ENCODE measurements around the gene WIZ. TPM values are rescaled to one million over a fixed set of nuclear protein-coding genes. Genes with fewer than 3 reads are reported as not detected.

The WIZ gene
- total and polyA plus RNA-seq, 2 of the 8 experiments (the other 6 are each of a cell fraction or from before 2014, with no cell fraction given), result 12.5 to 33.2 TPM

GRCh38 chr19:15498910-15499309, 49.2 kb upstream of the WIZ start:
- Histone ChIP-seq H3K23ac (ENCODE audit: insufficient read length) (no peak overlapping the region), H3K79me2 (ENCODE audit: control insufficient read depth in 1 of 2, insufficient read depth in 2 of 2, low read length in 2 of 2) (no peaks in the 10 kb centered on the region), H2AK5ac (ENCODE audit: low read depth, low read length) (no peak overlapping the region), H3K23me2 (ENCODE audit: low read depth, low read length) (peaks cover 2% of the 10 kb centered on the region; the same call in 1 of the 2 replicates), H3K18ac (ENCODE audit: extremely low read depth, low read length) (no peak overlapping the region), H2BK20ac (ENCODE audit: low read length) (no peak overlapping the region), H3K27me3 (replicated peaks in 1 of 4; ENCODE audit: control insufficient read depth in 3 of 4, extremely low read depth in 1 of 4, insufficient read depth in 3 of 4, low read length in 3 of 4) (no peaks in the 10 kb centered on the region), H3K9me3 (ENCODE audit: insufficient read depth in 2 of 2, low read depth in 1 of 2, low read length in 1 of 2) (peaks cover 28 to 54% of the 10 kb centered on the region in 2 experiments), H3K9ac (replicated peaks in 1 of 4; ENCODE audit: extremely low read depth in 1 of 4, low read depth in 3 of 4, low read length in 3 of 4) (no peak overlapping the region), H3K79me1 (ENCODE audit: low read depth, low read length) (no peaks in the 10 kb centered on the region), H4K5ac (ENCODE audit: insufficient read length, low read depth, low read length) (no peak overlapping the region), H3K4me2 (ENCODE audit: insufficient read depth in 1 of 2, low read depth in 2 of 2, low read length in 2 of 2) (no peak overlapping the region), H3K56ac (replicated peaks; ENCODE audit: insufficient read length, low read depth, low read length) (no peak overlapping the region), H4K20me1 (replicated peaks in 1 of 2; ENCODE audit: control insufficient read depth in 1 of 2, insufficient read depth in 2 of 2, low read length in 2 of 2) (no peaks in the 10 kb centered on the region), H2BK120ac (replicated peaks; ENCODE audit: low read depth, low read length) (no peak overlapping the region), H2BK12ac (ENCODE audit: low read depth, low read length) (no peak overlapping the region), H3K36me3 (ENCODE audit: control insufficient read depth in 2 of 4, insufficient read depth in 4 of 4, low read length in 3 of 4) (no peaks in the 10 kb centered on the region; a peak in 1 of 8 replicates), H3K4me3 (ENCODE audit: extremely low read depth in 1 of 4, insufficient read depth in 2 of 4, low read depth in 3 of 4, low read length in 4 of 4) (no peak overlapping the region), H4K8ac (ENCODE audit: extremely low read depth, insufficient read depth, low read length) (no peak overlapping the region), H3K4ac (replicated peaks; ENCODE audit: insufficient read length, low read depth, low read length) (no peak overlapping the region), H2BK15ac (ENCODE audit: low read length) (no peak overlapping the region), H3K14ac (ENCODE audit: insufficient read length) (no peak overlapping the region), H3K27ac (ENCODE audit: low read depth, low read length) (no peak overlapping the region), H4K91ac (replicated peaks; ENCODE audit: insufficient read length, low read length) (no peak overlapping the region), H3K4me1 (replicated peaks in 1 of 4; ENCODE audit: control insufficient read depth in 3 of 4, insufficient read depth in 4 of 4, low read length in 3 of 4) (no peaks in the 10 kb centered on the region), H2AFZ (ENCODE audit: low read length) (no peak overlapping the region), H2BK5ac (ENCODE audit: low read depth, low read length) (no peak overlapping the region)
- CTCF ChIA-PET (ENCODE audit: partially characterized antibody), result no interaction called here
- FAIRE-seq, result no peak
- WGBS, 2 experiments (ENCODE audit: extremely low coverage in 1 of 2, insufficient coverage in 1 of 2, insufficient read length in 1 of 2, insufficient replicate concordance in 2 of 2, low coverage in 1 of 2, low lambda C conversion rate in 2 of 2, missing lambda C conversion rate in 1 of 2), result 72% methylated on average over 5 of the region's 6 CpGs; no CpG with 5 or more reads in 1 of the 2 experiments
- POLR2A ChIA-PET (ENCODE audit: partially characterized antibody), result no interaction called here
- DNase-seq (ENCODE audit: low read depth in 1 of 2, low spot score in 2 of 2), result no peak
- TF ChIP-seq NRF1 (IDR thresholded peaks at IDR 0.05; ENCODE audit: low read depth, low read length) (no peak), CBX8 (IDR thresholded peaks at IDR 0.05; ENCODE audit: borderline replicate concordance, low read depth, low read length) (no peak), SIRT6 (IDR thresholded peaks at IDR 0.05; ENCODE audit: low read length) (no peak), EZH2 (IDR thresholded peaks at IDR 0.05; ENCODE audit: low read depth, low read length, severe bottlenecking) (no peak), KDM1A (IDR thresholded peaks at IDR 0.05; ENCODE audit: borderline replicate concordance, low read length) (no peak), ZNF274 (IDR thresholded peaks at IDR 0.05; ENCODE audit: borderline replicate concordance, extremely low read depth, low read length) (no peak), TEAD4 (IDR thresholded peaks at IDR 0.05; ENCODE audit: low read depth, low read length) (no peak), SP4 (IDR thresholded peaks at IDR 0.05; ENCODE audit: low read length) (no peak), POLR2A (IDR thresholded peaks at IDR 0.05; ENCODE audit: control extremely low read depth in 1 of 2, low read depth in 2 of 2, low read length in 2 of 2) (no peak), NANOG (IDR thresholded peaks at IDR 0.05; ENCODE audit: insufficient read depth, low read depth, low read length, poor library complexity, severe bottlenecking) (no peak), TCF12 (IDR thresholded peaks at IDR 0.05; ENCODE audit: low read depth, low read length) (no peak), JUN (IDR thresholded peaks at IDR 0.05; ENCODE audit: low read depth, low read length) (no peak), BACH1 (IDR thresholded peaks at IDR 0.05; ENCODE audit: low read length) (no peak), ATF2 (IDR thresholded peaks at IDR 0.05; ENCODE audit: low read length) (no peak)

Data from H1 (cell line).